Psoas muscle (tissue), 8 donors: ENCODE measurements around the gene BOLA1. TPM values are rescaled to one million over a fixed set of nuclear protein-coding genes. Genes with fewer than 3 reads are reported as not detected.

Source experiments
- ATAC-seq, 4 donors: fragments of 200-7000 bp; cut with Tn5 transposase; one replicate each; pipeline ENCODE4 v1.9.1; 2020; ENCODE audit warnings: moderate library complexity in 3 of 4, mild to moderate bottlenecking in 2 of 4
- DNase-seq, 2 donors: peaks; one replicate each; pipeline ENCODE4 v3.0.0-alpha.2; 2020
- H3K27ac ChIP-seq: fragments of 200-600 bp; one replicate; pipeline ENCODE4 v1.8.0; 2022
- H3K27me3 ChIP-seq, 3 donors: fragments of 200-600 bp in 1 of 3; one replicate each; pipeline versions ENCODE4 v1.6.1 to v1.8.0; 2013 to 2022; ENCODE audit warnings: low read length in 2 of 3, mild to moderate bottlenecking in 2 of 3, moderate library complexity in 1 of 3; ENCODE audit not compliant: insufficient read depth in 3 of 3
- H3K36me3 ChIP-seq, 2 donors: fragments of 200-600 bp in 1 of 2; one replicate each; pipeline versions ENCODE4 v1.6.1 to v1.8.0; 2013 to 2022; ENCODE audit warnings: low read depth in 1 of 2, mild to moderate bottlenecking in 1 of 2, moderate library complexity in 1 of 2; ENCODE audit not compliant: insufficient read depth in 1 of 2
- H3K4me1 ChIP-seq: fragments of 200-600 bp; one replicate; pipeline ENCODE4 v1.8.0; 2022
- H3K4me3 ChIP-seq: fragments of 200-600 bp; one replicate; pipeline ENCODE4 v1.8.0; 2022; ENCODE audit warnings: mild to moderate bottlenecking
- H3K9me3 ChIP-seq: fragments of 200-600 bp; one replicate; pipeline ENCODE4 v1.8.0; 2022
- CTCF ChIP-seq: fragments of 200-600 bp; IDR thresholded peaks from one replicate; pipeline ENCODE4 v1.8.0; 2022; ENCODE audit warnings: antibody characterized with exemption
- WGBS, 3 donors: extraction: QIAGEN DNeasy Blood & Tissue Kit; methylation state at CpG; one replicate each; pipeline versions ENCODE4 v1.1.6 to v1.1.7; 2013; 5-methylcytosine and 5-hydroxymethylcytosine counted together
- intact Hi-C, 2 donors: fragments of 100-400 bp; cut with DNase I; formaldehyde crosslinking; loops; one replicate each; pipeline versions ENCODE4 v1.11.0 to v1.14.2; 2022
- polyA plus RNA-seq, 3 donors: library from polyadenylated mRNA; stranded (reverse); fragments of 200-250 nt; gene quantifications; one replicate each; pipeline ENCODE4 v1.2.3, GENCODE V29; 2013
- total RNA-seq, 4 donors: library from RNA; stranded (reverse); fragmentation: NEBNext Ultra II Directional in 2 of 4; extraction: Animal tissue kit (Norgen Biotek cat#: 25700) in 2 of 4; gene quantifications; one replicate each; pipeline versions ENCODE4 v1.2.1 to v1.2.4, GENCODE V29; 2021 to 2023
- donor health status: healthy with polysubstance abuse.
- donor health status: DM: no; HTN: no; CAD: no; lungs with moderate emphysema.
- donor health status: Bipolar disorder and iron deficiency.
- donor health status: healthy.
- donor health status: DM: yes; HTN: yes; CAD: no.
- donor health status: DM: no; HTN: no; CAD: no.
- donor health status: DM: no; HTN: no; CAD: no.
- donor health status: DM: yes; HTN: yes; CAD: no.

BOLA1 gene
- total and polyA plus RNA-seq, 7 donors: 13.9 to 45.3 (median 18.1) TPM

GRCh38 chr1:149888999-149889289 is 10.4 kb upstream of the BOLA1 start:
- H3K36me3 ChIP-seq: no peaks in the 10 kb centered on the region
- peaks cover 11% of the 10 kb centered on the region for H3K4me1 ChIP-seq
- intact Hi-C loops: loop anchor here in 1 of 2 donors (10.0 kb wide), 1 partner anchor 166 kb away; no protein-coding TSS in a partner anchor
- H3K27me3 ChIP-seq: no peaks in the 10 kb centered on the region
- peak in 1 of 2 donors; percentile 33 for DNase-seq
- H3K27ac ChIP-seq: peak overlapping the region; percentile 98
- no peaks in the 10 kb centered on the region for H3K9me3 ChIP-seq
- WGBS, 3 donors: 12 to 21% (median 12%) methylated on average over 6 of the region's 6 CpGs
- no peak for TF ChIP-seq CTCF
- H3K4me3 ChIP-seq: peak overlapping the region; percentile 79
- ATAC-seq: no peak

- Histone ChIP-seq H3K4me1 (peaks cover 5% of the 10 kb centered on the region), H3K27me3 (no peaks in the 10 kb centered on the region), H3K27ac (no peak overlapping the region), H3K4me3 (no peak overlapping the region), H3K9me3 (no peaks in the 10 kb centered on the region), H3K36me3 (no peaks in the 10 kb centered on the region)
- no peak for TF ChIP-seq CTCF
- intact Hi-C loops: no loop called here
- no peak for DNase-seq
- ATAC-seq: no peak
- 82 to 99% (median 94%) methylated on average over 4 of the region's 4 CpGs for WGBS, 3 donors
Observed at GRCh38 chr1:149896575-149896974, 2.8 kb upstream of the BOLA1 start.

GRCh38 chr1:149903836-149904491 is 4.6 kb downstream of the BOLA1 start:
- Histone ChIP-seq H3K4me3 (no peak overlapping the region), H3K36me3 (no peaks in the 10 kb centered on the region), H3K9me3 (no peaks in the 10 kb centered on the region), H3K27ac (no peak overlapping the region), H3K4me1 (peaks cover 5% of the 10 kb centered on the region), H3K27me3 (no peaks in the 10 kb centered on the region)
- 81 to 86% (median 81%) methylated on average over 4 to 5 of the region's 5 CpGs for WGBS, 3 donors
- intact Hi-C loops: no loop called here
- ATAC-seq (no peak), DNase-seq (no peak)
- TF ChIP-seq CTCF: no peak

- 84 to 88% (median 84%) methylated on average over 10 of the region's 10 CpGs for WGBS, 3 donors
- TF ChIP-seq CTCF: no peak
- H3K27me3 ChIP-seq: no peaks in the 10 kb centered on the region
- ATAC-seq (no peak), DNase-seq (no peak)
- H3K9me3 ChIP-seq: no peaks in the 10 kb centered on the region
- H3K4me3 ChIP-seq: no peak overlapping the region
- H3K36me3 ChIP-seq: no peaks in the 10 kb centered on the region
- no peak overlapping the region for H3K27ac ChIP-seq
- intact Hi-C loops: no loop called here
- H3K4me1 ChIP-seq: no peaks in the 10 kb centered on the region
Observed at GRCh38 chr1:149906570-149907075, 7.3 kb downstream of the BOLA1 start.

- TF ChIP-seq CTCF: no peak
- Histone ChIP-seq H3K36me3 (no peaks in the 10 kb centered on the region), H3K27me3 (peaks cover 0 to 7% (median 0%) of the 10 kb centered on the region in 3 donors), H3K4me1 (no peaks in the 10 kb centered on the region), H3K27ac (no peak overlapping the region), H3K9me3 (no peaks in the 10 kb centered on the region), H3K4me3 (no peak overlapping the region)
- ATAC-seq (no peak), DNase-seq (no peak)
- intact Hi-C loops: no loop called here
- WGBS, 3 donors: 86 to 97% (median 91%) methylated on average over 1 of the region's 1 CpG
Observed at GRCh38 chr1:149914545-149914944, 15.2 kb downstream of the BOLA1 start.
